ENCODE measurements around the gene SLX4.
"Not testable (repeated sequence)": the region's sequence is repeated elsewhere in the genome, so short reads cannot be mapped to it uniquely, and the experiment has no call there.

SLX4 gene

GRCh38 chr16:3642397-3643094, 31.1 kb upstream of the SLX4 start:
- no peak for DNase-seq (ENCODE audit: low read depth in 2 of 2)

GRCh38 chr16:3641801-3642396, 30.5 kb upstream of the SLX4 start:
- DNase-seq (ENCODE audit: low read depth in 2 of 2) = no peak

- DNase-seq (ENCODE audit: low read depth in 2 of 2) = no peak
These were observed 29.5 kb upstream of the SLX4 start for GRCh38 chr16:3640632-3641501.

GRCh38 chr16:3640207-3640606, 28.8 kb upstream of the SLX4 start:
- DNase-seq (ENCODE audit: low read depth in 2 of 2) = no peak

GRCh38 chr16:3638916-3639644, 27.7 kb upstream of the SLX4 start:
- DNase-seq (ENCODE audit: low read depth in 2 of 2) = no peak

- no peak for DNase-seq (ENCODE audit: low read depth in 2 of 2)
These were observed 26.0 kb upstream of the SLX4 start for GRCh38 chr16:3637371-3637923.

GRCh38 chr16:3625911-3626732, 14.7 kb upstream of the SLX4 start:
- no peak for DNase-seq (ENCODE audit: low read depth in 2 of 2)

GRCh38 chr16:3625331-3625730, 13.9 kb upstream of the SLX4 start:
- DNase-seq (ENCODE audit: low read depth in 2 of 2) = no peak

GRCh38 chr16:3623642-3624041, 12.2 kb upstream of the SLX4 start:
- no peak for DNase-seq (ENCODE audit: low read depth in 2 of 2)

GRCh38 chr16:3618769-3619141, 7.3 kb upstream of the SLX4 start:
- no peak for DNase-seq (ENCODE audit: low read depth in 2 of 2)

- no peak for DNase-seq (ENCODE audit: low read depth in 2 of 2)
These were observed 1.4 kb upstream of the SLX4 start for GRCh38 chr16:3612510-3613466.

GRCh38 chr16:3610698-3611145, 684 bp downstream of the SLX4 start:
- DNase-seq (ENCODE audit: low read depth in 2 of 2) = no peak

- no peak for DNase-seq (ENCODE audit: low read depth in 2 of 2)
These were observed 1.3 kb downstream of the SLX4 start for GRCh38 chr16:3609895-3610697.

- DNase-seq (ENCODE audit: low read depth in 2 of 2) = not testable (repeated sequence)
These were observed 2.4 kb downstream of the SLX4 start for GRCh38 chr16:3608976-3609375.

- no peak for DNase-seq (ENCODE audit: low read depth in 2 of 2)
These were observed 3.3 kb downstream of the SLX4 start for GRCh38 chr16:3608069-3608468.

- DNase-seq (ENCODE audit: low read depth in 2 of 2) = no peak
These were observed 3.8 kb downstream of the SLX4 start for GRCh38 chr16:3607634-3608033.

- DNase-seq (ENCODE audit: low read depth in 2 of 2) = no peak
These were observed 4.2 kb downstream of the SLX4 start for GRCh38 chr16:3607161-3607560.

- no peak for DNase-seq (ENCODE audit: low read depth in 2 of 2)
These were observed 5.0 kb downstream of the SLX4 start for GRCh38 chr16:3606441-3606840.

GRCh38 chr16:3602320-3602653, 9.1 kb downstream of the SLX4 start:
- DNase-seq (ENCODE audit: low read depth in 2 of 2) = no peak

Data from stimulated activated CD8-positive, alpha-beta memory T cell treated with anti-CD3 and anti-CD28 coated beads, Interleukin-2, amount 100 ng/mL, for 1 hour (primary cell).